Measurements from ENCODE around the gene ABCA5. TPM values are rescaled to one million over a fixed set of nuclear protein-coding genes. Genes with fewer than 3 reads are reported as not detected.
"Not testable (repeated sequence)": the region's sequence is repeated elsewhere in the genome, so short reads cannot be mapped to it uniquely, and the experiment has no call there.

The ABCA5 gene
- total RNA-seq, 1 donor = 13.8 TPM

DNA sequence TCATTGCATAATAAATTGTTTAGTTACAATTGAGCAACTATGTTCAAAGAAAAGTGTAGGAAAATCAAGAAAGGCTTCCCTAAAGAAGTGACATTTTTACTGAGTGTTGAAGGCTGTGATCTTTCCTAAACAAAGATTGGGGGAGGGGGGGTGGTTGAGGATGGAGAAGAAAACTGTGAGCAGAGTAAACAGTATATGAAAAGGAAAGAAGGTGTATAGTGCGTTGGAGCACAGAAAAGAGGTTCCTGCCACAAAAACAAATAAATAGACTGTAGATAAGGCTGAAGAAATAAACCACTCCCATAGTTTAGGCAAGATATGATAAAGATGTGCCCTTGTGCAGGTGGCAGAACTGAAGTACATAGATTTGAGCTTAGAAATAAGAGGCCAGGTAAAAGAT, 106.8 kb downstream of the ABCA5 start:
- TF ChIP-seq, protein P1, sequence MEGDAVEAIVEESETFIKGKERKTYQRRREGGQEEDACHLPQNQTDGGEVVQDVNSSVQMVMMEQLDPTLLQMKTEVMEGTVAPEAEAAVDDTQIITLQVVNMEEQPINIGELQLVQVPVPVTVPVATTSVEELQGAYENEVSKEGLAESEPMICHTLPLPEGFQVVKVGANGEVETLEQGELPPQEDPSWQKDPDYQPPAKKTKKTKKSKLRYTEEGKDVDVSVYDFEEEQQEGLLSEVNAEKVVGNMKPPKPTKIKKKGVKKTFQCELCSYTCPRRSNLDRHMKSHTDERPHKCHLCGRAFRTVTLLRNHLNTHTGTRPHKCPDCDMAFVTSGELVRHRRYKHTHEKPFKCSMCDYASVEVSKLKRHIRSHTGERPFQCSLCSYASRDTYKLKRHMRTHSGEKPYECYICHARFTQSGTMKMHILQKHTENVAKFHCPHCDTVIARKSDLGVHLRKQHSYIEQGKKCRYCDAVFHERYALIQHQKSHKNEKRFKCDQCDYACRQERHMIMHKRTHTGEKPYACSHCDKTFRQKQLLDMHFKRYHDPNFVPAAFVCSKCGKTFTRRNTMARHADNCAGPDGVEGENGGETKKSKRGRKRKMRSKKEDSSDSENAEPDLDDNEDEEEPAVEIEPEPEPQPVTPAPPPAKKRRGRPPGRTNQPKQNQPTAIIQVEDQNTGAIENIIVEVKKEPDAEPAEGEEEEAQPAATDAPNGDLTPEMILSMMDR (IDR thresholded peaks at IDR 0.05; ENCODE audit: insufficient read depth, low read depth, low read length) = no peak
- no peak overlapping the region for H3K4me3 ChIP-seq (ENCODE audit: low read depth, low read length)
- DNase-seq (ENCODE audit: low read depth) = no peak

DNA sequence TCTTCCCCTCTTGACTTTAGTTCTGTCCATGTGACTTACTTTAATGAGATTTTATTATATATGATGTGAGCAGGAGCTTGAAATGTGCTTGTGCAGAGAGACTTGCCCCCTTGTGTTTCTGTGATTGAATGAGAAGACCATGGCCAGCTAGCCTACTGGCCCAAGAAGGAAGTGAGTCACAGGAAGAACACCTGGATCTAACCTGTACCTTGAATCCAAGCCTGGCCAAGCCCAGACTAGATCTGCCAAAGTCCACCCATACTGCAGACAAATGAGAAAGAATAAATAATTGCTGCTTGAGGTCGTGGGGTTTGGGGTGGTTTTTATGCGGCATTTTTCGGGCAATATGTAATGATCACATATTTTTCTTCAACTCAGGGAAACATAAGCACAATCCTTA, 107.9 kb downstream of the ABCA5 start:
- H3K4me3 ChIP-seq (ENCODE audit: low read depth, low read length) = no peak overlapping the region
- TF ChIP-seq, protein P1 (IDR thresholded peaks at IDR 0.05; ENCODE audit: insufficient read depth, low read depth, low read length) = no peak
- no peak for DNase-seq (ENCODE audit: low read depth)

DNA sequence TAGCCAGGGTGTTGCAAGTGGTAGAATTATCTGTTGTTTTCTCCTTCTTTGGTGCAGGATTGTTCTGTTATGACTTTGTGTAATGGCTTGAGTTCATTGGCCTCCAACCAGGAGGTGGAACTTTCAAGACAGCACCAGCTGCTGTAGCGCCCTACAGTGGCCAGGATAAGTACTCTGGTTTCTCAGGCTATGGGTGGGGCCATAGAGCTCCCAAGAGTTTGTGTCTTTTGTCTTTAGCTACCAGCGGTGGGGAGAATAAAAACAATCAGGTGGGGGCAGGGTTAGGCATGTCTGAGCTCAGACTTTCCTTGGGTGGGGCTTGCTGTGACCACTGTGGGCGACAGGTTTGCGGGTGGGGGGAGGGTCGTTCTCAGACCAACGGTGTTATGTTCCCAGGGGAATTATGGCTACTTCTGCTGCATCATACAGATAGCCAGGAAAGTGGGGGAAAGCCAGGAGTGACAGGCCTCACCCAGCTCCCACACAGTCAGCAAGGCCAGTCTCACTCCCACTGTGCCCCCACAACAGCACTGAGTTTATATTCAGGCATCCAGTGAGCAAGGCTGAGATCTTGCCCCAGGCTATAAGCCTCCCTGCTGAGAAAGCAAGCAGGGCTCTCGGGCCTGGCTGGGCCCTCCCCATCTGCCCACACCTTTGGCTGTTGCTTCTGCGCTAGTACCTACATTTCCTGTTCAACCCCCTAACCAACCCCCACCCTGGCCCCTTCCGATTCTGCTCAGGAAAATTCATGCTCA, 113.7 kb downstream of the ABCA5 start:
- TF ChIP-seq, protein P1 (IDR thresholded peaks at IDR 0.05; ENCODE audit: insufficient read depth, low read depth, low read length) = no peak
- DNase-seq (ENCODE audit: low read depth) = no peak
- H3K4me3 ChIP-seq (ENCODE audit: low read depth, low read length) = no peak overlapping the region

DNA sequence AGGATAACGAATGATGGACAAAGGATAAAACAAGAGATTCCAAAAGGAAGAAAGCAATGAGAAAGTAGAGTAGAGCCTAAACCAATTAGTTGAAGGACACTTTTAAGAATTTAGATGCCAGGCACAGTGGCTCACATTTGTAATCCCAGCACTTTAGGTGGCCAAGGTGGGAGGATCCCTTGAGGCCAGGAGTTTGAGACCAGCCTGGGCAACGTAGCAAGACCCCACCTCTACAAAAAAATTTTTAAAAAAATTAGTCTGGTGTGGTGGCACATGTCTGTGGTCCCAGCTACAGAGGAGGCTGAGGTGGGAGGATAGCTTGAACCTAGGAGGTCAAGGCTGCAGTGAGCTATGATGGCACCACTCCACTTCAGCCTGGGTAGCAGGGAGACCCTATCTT, 118.3 kb downstream of the ABCA5 start:
- H3K4me3 ChIP-seq (ENCODE audit: low read depth, low read length) = no peak overlapping the region
- DNase-seq (ENCODE audit: low read depth) = no peak
- TF ChIP-seq, protein P1 (IDR thresholded peaks at IDR 0.05; ENCODE audit: insufficient read depth, low read depth, low read length) = no peak

DNA sequence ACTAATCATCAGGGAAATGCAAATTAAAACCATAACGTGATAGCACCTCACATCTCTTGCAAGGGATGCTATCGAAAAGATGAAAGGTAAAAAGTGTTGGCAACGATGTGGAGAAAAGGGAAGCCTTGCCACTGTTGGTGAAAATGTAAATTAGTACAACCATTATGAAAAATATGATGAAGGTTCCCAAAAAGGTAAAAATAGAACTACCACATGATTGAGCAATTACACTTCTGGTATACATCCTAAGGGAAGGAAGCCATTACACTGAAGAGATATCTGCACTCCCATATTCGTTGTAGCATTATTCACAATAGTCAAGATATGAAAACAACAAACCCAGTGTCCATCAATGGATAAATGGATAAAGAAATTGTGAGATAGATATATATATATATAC, 119.8 kb downstream of the ABCA5 start:
- no peak overlapping the region for H3K4me3 ChIP-seq (ENCODE audit: low read depth, low read length)
- no peak for DNase-seq (ENCODE audit: low read depth)
- TF ChIP-seq, protein P1 (IDR thresholded peaks at IDR 0.05; ENCODE audit: insufficient read depth, low read depth, low read length) = no peak

DNA sequence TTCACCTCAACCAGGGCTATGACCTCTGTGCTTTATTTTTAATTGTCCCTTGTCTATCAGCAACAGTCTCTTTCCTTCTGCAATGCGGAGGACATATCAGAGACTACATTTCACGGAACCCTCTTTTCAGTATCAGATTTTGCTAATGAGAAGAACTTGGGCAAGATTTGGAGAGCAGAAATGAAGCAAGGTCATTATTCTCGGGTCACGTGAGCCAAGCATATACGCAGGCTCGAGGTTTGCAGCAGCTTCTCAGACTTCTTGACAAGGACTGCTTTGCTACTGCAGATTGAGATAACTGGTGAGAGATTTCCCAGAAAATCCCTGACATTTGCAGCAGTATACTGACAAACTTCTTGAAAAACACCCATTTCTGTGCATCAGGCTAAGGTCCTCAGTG, 128.7 kb downstream of the ABCA5 start:
- TF ChIP-seq, protein P1 (IDR thresholded peaks at IDR 0.05; ENCODE audit: insufficient read depth, low read depth, low read length) = no peak
- no peak overlapping the region for H3K4me3 ChIP-seq (ENCODE audit: low read depth, low read length)
- no peak for DNase-seq (ENCODE audit: low read depth)

DNA sequence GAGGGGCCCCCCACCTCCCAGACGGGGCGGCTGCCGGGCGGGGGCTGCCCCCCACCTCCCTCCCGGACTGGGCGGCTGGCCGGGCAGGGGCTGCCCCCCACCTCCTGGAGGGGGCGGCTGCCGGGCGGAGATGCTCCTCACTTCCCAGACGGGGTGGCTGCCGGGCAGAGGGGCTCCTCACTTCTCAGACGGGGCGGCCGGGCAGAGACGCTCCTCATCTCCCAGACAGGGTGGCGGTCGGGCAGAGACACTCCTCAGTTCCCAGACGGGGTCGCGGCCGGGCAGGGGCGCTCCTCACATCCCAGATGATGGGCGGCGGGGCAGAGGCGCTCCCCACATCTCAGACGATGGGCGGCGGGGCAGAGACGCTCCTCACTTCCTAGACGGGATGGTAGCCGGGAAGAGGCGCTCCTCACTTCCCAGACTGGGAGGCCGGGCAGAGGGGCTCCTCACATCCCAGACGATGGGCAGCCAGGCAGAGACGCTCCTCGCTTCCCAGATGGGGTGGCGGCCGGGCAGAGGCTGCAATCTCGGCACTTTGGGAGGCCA, 130.8 kb downstream of the ABCA5 start:
- not testable (repeated sequence) for DNase-seq (ENCODE audit: low read depth); H3K4me3 ChIP-seq (ENCODE audit: low read depth, low read length)

Small RNAs within 50 kb of the gene (small RNA-seq; reads per million reads assigned to genes)
- gene RF00561 (not detected), gene SNRPGP4 (not detected)

Other genes with a start within 250 kb of the ABCA5 start
- 3.9 and 6.4 TPM in 2 replicates for gene ABCA6, start 185.2 kb downstream of the ABCA5 start, total RNA-seq
- gene ABCA10, start 98.3 kb downstream of the ABCA5 start, total RNA-seq = 0.43 and 0.64 TPM in 2 replicates
- gene MAP2K6, start 87.6 kb upstream of the ABCA5 start, total RNA-seq = 0.32 and 0.43 TPM in 2 replicates